A673 (cell line): ENCODE results near the gene STAG1. TPM values are rescaled to one million over a fixed set of nuclear protein-coding genes. Genes with fewer than 3 reads are reported as not detected.
"Not testable (repeated sequence)": the region's sequence is repeated elsewhere in the genome, so short reads cannot be mapped to it uniquely, and the experiment has no call there.

Experiments used
- BruUV-seq: library from RNA; stranded (reverse); fragments of 400-500 nt; replicated peaks from 2 replicates; lab custom pipeline; 2021; lab: Mats Ljungman, UMichigan
- CTCF ChIA-PET: fragments of 300-600 bp; sonication (Branson Sonifier 250); formaldehyde crosslinking; loops from one replicate; lab custom pipeline; 2022; ENCODE audit warnings: antibody characterized with exemption; lab: Charles Lee
- POLR2A ChIA-PET: fragments of 300-600 bp; sonication (Branson Sonifier 250); formaldehyde crosslinking; loops from one replicate; lab custom pipeline; 2022; ENCODE audit warnings: antibody characterized with exemption; ENCODE audit not compliant: low non-redundant PET; lab: Charles Lee
- DNase-seq: peaks from one replicate; pipeline ENCODE4 v3.0.0-alpha.2; 2015; ENCODE audit warnings: low spot score
- H3K27ac ChIP-seq: fragments of 200-600 bp; sonication (generic); 2 replicates; pipeline ENCODE4 v1.5.1; 2016; ENCODE audit warnings: mixed run types, low read depth, mild to moderate bottlenecking, mixed read lengths, antibody characterized with exemption, low read length; ENCODE audit not compliant: poor library complexity, severe bottlenecking
- H3K27me3 ChIP-seq: fragments of 200-600 bp; sonication (generic); replicated peaks from 2 replicates; pipeline ENCODE4 v1.6.1; 2017; ENCODE audit warnings: mixed run types, low read depth, mild to moderate bottlenecking, mixed read lengths, antibody characterized with exemption, low read length; ENCODE audit not compliant: insufficient read depth, poor library complexity
- H3K36me3 ChIP-seq: fragments of 200-600 bp; sonication (generic); 2 replicates; pipeline ENCODE4 v1.6.1; 2016; ENCODE audit warnings: mixed run types, mild to moderate bottlenecking, mixed read lengths, antibody characterized with exemption, low read length; ENCODE audit not compliant: insufficient read depth, poor library complexity, severe bottlenecking
- H3K4me1 ChIP-seq: fragments of 200-600 bp; sonication (generic); 2 replicates; pipeline ENCODE4 v1.6.1; 2017; ENCODE audit warnings: mixed run types, mild to moderate bottlenecking, mixed read lengths, antibody characterized with exemption, low read length; ENCODE audit not compliant: insufficient read depth, poor library complexity, severe bottlenecking
- H3K4me3 ChIP-seq: fragments of 200-600 bp; sonication (generic); 2 replicates; pipeline ENCODE4 v1.5.1; 2016; ENCODE audit warnings: low read depth, mixed run types, mild to moderate bottlenecking, mixed read lengths, low read length; ENCODE audit not compliant: poor library complexity, severe bottlenecking
- H3K9me3 ChIP-seq: fragments of 200-600 bp; sonication (generic); 2 replicates; pipeline ENCODE4 v1.6.1; 2016; ENCODE audit warnings: mixed run types, low read depth, mild to moderate bottlenecking, mixed read lengths, antibody characterized with exemption, low read length; ENCODE audit not compliant: poor library complexity, severe bottlenecking
- CTCF ChIP-seq: fragments of 300-800, 200-600 bp; sonication (generic); conservative IDR thresholded peaks from 2 replicates; pipeline ENCODE4 v1.5.1; 2017; ENCODE audit warnings: low read depth, mild to moderate bottlenecking, antibody characterized with exemption, low read length, moderate library complexity, mixed read lengths
- EZH2 ChIP-seq: fragments of 200-600 bp; sonication (generic); IDR thresholded peaks from 2 replicates; pipeline ENCODE4 v1.6.1; 2017; ENCODE audit warnings: borderline replicate concordance, low read depth, mild to moderate bottlenecking, mixed read lengths, antibody characterized with exemption, low read length; ENCODE audit not compliant: poor library complexity, severe bottlenecking
- intact Hi-C: fragments of 100-400 bp; cut with micrococcal nuclease; formaldehyde crosslinking; loops from one replicate; pipeline ENCODE4 v1.10.0; 2022; ENCODE audit not compliant: unreplicated experiment
- total RNA-seq: library from RNA; stranded (reverse); gene quantifications from 2 replicates; pipeline ENCODE4 v1.2.3, GENCODE V29; 2021

The STAG1 gene
- total RNA-seq, 1 experiment from 2014 or later = 47.4 TPM

GRCh38 chr3:136620436-136620835 is 131.7 kb downstream of the STAG1 start:
- TF ChIP-seq EZH2 (no peak), CTCF (no peak)
- H3K4me3 ChIP-seq = no peak overlapping the region
- peaks cover 6% of the 10 kb centered on the region for H3K4me1 ChIP-seq
- CTCF ChIA-PET = no interaction called here
- no peak for DNase-seq
- no peaks in the 10 kb centered on the region for H3K9me3 ChIP-seq
- POLR2A ChIA-PET = no interaction called here
- intact Hi-C loops = no loop called here
- H3K27ac ChIP-seq = no peak overlapping the region
- H3K27me3 ChIP-seq = no peaks in the 10 kb centered on the region
- no TSS peak for BruUV-seq
- no peaks in the 10 kb centered on the region for H3K36me3 ChIP-seq

- H3K9me3 ChIP-seq, H3K4me3 ChIP-seq, H3K27me3 ChIP-seq, H3K27ac ChIP-seq, intact Hi-C loops, BruUV-seq, H3K36me3 ChIP-seq, H3K4me1 ChIP-seq, DNase-seq, CTCF ChIA-PET, POLR2A ChIA-PET: not testable (repeated sequence)
These were observed 134.1 kb downstream of the STAG1 start for GRCh38 chr3:136617969-136618525.

GRCh38 chr3:136617198-136617597 is 135.0 kb downstream of the STAG1 start:
- H3K4me1 ChIP-seq = peaks cover 6% of the 10 kb centered on the region
- H3K4me3 ChIP-seq = no peak overlapping the region
- TF ChIP-seq CTCF (peak; percentile 22; the same call in 1 of the 2 replicates), EZH2 (no peak)
- no peaks in the 10 kb centered on the region for H3K9me3 ChIP-seq
- H3K27me3 ChIP-seq = no peaks in the 10 kb centered on the region
- POLR2A ChIA-PET = no interaction called here
- intact Hi-C loops = no loop called here
- CTCF ChIA-PET = interaction anchor here (1.2 kb wide), 1 partner anchor 135 kb away, joined by 3 read pairs; the partner anchor contains the start of gene STAG1
- BruUV-seq = no TSS peak
- no peak overlapping the region for H3K27ac ChIP-seq
- no peaks in the 10 kb centered on the region for H3K36me3 ChIP-seq
- DNase-seq = peak; percentile 25

GRCh38 chr3:136612512-136612911 is 139.7 kb downstream of the STAG1 start:
- Histone ChIP-seq H3K27ac (no peak overlapping the region), H3K4me1 (no peaks in the 10 kb centered on the region), H3K4me3 (no peak overlapping the region), H3K9me3 (no peaks in the 10 kb centered on the region), H3K27me3 (no peaks in the 10 kb centered on the region), H3K36me3 (no peaks in the 10 kb centered on the region)
- no peak for TF ChIP-seq EZH2
- no peak for TF ChIP-seq CTCF
- ChIA-PET POLR2A (interaction anchor here (0.7 kb wide), 1 partner anchor 32 kb away, joined by 3 read pairs; no protein-coding TSS in a partner anchor), CTCF (no interaction called here)
- no peak for DNase-seq
- intact Hi-C loops = no loop called here
- BruUV-seq = no TSS peak
